ENCODE data around the gene VAPB. TPM values are rescaled to one million over a fixed set of nuclear protein-coding genes. Genes with fewer than 3 reads are reported as not detected.
A peak's percentile ranks its signal among the peaks of the same experiment; 100 is the strongest.

VAPB gene
- polyA plus RNA-seq, 1 donor = 54.6 TPM

DNA sequence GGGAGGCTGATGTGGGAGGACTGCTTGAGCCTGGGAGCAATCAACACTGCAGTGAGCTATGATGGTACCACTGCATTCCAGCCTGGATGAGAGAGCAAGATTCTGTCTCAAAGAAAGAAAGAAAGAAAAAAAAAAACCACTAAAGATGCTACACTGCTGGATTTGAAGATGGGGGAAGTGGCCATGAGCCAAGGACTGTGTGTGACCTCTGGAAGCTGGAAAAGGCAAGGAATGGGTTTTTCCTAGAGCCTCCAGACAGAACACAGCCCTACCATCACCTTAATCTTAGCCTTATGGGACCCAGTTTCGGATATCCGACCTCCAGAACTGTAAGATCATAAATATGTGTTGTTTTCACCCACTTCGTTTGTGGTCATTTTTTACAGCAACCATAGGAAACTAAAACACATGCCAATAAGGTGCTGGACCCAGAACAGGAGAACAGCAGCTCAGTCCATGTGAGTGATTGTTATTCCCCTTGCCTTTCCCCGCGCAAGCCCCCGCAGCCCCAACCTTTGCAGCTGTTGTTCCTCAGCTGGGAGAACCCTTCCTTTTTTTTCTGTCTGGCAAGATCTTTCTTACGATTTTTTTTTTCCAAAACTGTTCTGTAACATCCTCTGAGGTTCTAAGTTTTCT lies 11.1 kb upstream of the VAPB start:
- DNase-seq (ENCODE audit: low read depth) = peak; percentile 57

DNA sequence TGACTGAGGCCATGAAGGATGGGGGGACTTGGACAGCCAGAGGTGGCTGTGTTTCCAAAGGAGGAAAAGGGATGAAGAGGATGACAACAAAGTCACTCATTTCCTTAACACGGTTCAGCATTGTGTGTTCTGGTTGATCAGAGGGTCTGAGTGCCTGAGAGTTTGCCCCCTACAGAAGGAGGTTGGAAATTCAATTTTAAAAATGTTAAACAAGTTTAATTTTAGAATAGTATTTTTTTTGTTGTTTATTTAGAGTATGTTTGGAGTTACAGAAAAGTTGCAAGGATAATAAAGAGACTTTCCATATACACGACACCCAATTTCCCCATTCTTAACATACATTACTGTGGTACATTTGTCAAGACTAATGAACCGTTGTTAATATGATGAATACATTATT lies 10.3 kb upstream of the VAPB start:
- DNase-seq (ENCODE audit: low read depth) = no peak

DNA sequence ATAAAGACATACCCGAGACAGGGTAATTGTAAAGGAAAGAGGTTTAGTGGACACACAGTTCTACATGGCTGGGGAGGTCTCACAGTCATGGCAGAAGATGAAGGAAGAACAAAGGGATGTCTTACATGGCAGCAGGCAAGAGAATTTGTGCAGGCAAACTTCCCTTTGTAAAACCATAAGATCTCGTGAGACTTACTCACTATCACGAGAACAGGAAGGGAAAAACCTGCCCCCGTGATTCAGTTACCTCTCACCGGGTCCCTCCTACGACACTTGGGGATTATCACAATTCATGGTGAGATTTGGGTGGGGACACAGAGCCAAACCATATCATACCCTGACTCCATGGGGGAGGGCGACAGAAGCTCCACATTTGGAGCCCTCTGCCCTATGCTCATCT lies 7.4 kb upstream of the VAPB start:
- DNase-seq (ENCODE audit: low read depth) = no peak

DNA sequence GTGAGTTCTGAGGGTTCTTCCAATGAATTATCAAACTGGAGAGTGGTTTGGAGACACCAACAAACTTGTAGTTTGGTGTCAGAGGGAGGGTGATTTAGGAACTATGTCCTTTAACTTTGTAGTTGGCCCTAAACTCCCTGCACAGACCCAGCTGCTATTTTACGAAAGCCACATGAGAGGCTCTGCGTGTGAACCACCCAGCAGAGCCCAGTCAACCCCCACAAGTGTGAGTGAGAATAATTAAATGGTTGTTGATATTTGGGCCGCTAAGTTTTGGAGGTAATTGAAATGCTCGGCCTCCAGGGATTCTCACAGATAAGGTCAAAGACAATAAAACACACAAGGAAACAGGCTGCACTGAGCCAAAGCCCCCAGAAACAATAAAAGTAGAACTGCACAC lies 6.9 kb upstream of the VAPB start:
- no peak for DNase-seq (ENCODE audit: low read depth)

DNA sequence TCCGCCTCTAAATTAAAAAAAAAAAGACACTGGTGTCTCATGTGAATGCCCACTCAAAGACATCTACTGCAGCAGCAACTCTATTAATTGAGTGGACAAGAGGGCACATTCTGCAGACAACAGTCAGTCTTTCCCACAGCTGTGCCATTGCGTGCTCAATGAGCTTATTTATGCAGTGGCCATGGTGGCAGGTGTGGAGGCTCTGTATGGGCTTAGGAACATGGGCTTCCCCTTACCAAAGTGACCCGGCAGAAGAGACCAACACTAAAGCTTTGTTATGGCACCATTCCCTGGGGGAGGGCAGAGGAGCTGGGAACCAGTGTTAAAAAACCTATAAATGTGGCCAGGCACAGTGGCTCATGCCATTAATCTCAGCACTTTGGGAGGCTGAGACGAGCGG lies 4.2 kb upstream of the VAPB start:
- DNase-seq (ENCODE audit: low read depth) = no peak

DNA sequence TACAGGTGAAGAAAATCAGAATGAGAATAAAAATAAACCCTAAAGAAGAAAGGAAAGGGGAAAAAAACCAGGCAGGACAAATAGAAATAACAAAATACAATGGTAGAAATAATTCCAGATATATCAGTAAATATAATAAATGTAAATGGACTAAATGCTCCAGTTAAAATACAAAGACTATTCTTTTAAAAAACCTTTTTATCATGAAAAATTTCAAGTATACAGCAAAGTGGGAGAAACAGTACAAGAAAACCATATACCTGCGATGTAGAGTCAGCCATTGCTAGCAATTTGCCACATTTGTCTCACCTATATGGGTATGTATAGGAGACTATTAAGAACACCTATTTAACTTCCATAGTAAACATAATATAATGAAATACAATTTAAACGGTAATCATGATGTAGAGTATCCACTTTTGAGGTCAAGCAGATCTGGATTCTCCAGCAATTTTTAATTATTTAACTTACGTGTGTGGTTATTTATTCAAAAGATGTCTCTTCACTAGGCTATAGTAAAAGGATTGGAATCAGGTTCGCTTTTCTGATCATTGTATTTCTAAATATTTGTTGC lies 914 bp upstream of the VAPB start:
- DNase-seq (ENCODE audit: low read depth) = no peak

DNA sequence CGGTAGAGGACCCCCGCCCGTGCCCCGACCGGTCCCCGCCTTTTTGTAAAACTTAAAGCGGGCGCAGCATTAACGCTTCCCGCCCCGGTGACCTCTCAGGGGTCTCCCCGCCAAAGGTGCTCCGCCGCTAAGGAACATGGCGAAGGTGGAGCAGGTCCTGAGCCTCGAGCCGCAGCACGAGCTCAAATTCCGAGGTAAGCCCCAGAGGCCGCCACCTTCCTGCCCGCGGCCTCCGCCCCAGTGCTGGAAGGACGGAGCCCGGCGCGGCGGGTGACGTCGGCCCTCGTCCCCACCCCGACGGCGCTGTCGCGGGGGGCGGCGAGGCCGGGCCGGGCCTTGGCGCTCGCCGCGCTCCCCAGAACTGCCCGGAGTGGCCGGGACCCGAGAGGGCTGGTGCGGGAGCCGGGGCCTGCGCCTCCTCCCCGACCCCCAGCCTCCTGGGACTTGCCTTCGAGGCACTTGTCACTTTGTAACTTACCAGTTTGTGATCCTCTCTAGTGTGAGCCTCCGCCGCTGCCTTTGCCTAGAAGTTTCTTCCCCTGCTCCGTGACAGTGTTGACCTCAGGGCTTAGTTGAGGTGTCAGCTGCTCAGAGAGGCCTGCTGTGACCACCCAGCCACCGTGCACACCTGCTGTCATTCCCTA lies 417 bp downstream of the VAPB start:
- no peak for DNase-seq (ENCODE audit: low read depth)

DNA sequence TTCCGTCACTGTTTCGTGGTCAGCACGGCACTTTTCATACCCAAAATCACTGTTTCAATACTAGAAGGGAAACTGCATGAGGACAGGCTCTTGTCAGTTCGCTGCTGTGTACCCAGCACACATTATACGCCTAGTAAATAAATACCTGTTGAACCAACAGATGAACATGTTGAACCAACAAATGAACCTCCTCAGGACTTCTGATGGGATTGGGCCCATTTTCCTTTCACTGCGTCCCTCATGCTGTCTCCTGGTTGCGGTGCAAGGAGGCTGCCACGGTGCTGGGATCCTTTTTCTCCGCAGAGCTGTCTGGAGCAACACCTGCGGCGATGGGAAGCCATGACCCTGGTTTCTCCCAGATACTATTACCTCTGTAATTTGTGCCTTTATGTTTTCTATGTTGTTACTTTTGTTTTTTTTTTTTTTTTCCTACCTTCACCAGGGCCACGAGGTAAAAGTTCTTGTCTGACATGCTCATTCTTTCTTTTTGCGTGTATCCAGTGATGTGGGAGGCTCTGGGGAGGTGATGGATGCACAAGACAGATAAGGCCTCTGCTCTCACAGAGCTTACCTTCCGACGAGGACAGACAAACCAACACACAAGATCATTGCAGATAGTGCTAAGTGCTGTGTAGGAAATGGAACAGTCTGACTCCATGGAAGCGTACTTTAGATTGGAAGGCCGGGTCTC lies 1.1 kb downstream of the VAPB start:
- DNase-seq (ENCODE audit: low read depth) = no peak

DNA sequence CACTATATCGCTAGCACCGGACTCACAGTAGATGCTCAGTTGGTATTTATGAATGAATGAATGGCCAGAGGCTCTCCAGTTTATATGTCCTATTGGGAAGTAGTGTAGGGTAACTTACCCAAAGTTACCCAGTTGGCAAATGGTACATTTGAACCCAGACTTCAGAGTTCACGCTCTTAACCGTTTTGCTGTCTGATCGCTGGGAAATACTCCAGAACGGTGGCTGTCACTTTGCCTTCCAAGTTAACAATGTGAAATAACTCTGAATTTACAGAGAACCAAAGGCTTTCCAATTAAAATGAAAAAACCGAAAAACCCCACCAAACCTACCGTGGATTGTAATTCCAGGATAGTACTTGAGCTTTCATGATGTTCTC lies 1.6 kb downstream of the VAPB start:
- no peak for DNase-seq (ENCODE audit: low read depth)

DNA sequence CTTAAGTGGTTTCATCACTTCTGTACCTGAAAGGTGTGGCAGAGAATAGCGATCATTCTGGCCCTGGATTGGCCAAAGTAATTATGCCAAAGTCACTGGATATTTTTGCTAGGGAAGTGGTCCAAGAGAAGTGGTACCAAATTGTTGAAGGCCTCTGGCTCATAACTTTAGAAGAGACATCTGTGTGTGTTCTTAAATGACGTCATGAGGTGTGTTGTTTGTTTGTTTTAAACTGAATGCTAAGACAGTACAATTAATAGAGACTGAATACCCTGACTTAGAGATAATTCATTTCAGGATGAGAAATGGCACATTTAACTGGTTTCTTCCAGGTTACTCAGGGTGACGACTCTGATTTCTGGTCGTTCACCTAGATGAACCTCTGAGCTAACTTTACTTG lies 3.3 kb downstream of the VAPB start:
- DNase-seq (ENCODE audit: low read depth) = no peak

DNA sequence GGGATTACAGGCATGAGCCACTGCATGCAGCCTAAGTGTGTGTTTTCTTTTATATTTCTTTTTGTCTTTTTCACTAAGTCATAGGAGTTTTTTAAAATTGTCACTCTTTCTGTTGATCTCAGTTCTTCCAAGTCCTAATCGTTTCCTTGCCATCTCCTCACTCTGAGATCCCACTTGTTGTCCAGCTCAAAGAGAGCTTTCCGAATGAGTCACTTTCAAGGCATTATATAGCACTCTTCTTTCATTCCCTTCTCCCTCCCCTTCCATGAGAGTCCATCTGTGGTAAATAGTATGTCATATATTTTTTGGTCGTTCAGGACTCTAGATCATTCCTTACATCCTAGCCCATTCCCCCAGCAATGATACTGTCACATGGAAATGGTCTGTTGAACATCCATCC lies 4.3 kb downstream of the VAPB start:
- no peak for DNase-seq (ENCODE audit: low read depth)

DNA sequence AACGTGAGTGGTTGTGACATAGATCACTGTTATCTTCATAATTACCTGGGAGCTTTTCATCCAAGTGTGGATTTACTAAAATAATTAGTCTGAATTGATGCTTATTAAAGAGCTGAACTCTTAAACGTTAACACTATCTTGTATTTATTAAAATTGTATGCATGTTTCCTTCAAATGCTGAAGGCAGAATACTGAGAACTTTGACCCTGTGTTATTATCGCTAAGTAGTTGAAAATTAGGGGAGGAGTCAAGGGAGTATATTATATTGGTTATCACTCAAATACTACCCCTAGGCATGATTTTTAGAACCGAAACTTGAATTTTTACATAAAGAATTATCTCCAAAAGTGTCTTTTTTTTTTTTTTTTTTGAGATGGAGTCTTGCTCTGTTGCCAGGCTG lies 5.8 kb downstream of the VAPB start:
- DNase-seq (ENCODE audit: low read depth) = no peak

DNA sequence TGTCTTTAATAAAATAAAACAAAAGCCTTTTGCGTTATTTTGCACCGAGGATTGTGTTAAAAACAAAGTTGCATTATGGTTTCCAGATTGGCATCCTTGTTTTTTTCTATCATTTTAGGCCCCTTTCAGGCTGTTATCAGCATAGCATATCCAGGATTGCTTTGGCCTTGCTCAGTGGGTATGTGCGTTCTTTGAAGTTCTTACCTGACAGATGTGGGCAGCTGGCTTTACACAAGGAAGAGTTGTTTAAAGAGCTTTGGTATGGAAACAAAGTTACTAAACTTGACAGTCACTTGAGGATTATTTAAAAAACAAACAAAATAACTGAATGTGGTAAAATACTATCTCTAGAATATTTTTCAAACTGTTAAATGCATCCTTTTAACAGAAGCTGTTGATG lies 6.6 kb downstream of the VAPB start:
- no peak for DNase-seq (ENCODE audit: low read depth)

DNA sequence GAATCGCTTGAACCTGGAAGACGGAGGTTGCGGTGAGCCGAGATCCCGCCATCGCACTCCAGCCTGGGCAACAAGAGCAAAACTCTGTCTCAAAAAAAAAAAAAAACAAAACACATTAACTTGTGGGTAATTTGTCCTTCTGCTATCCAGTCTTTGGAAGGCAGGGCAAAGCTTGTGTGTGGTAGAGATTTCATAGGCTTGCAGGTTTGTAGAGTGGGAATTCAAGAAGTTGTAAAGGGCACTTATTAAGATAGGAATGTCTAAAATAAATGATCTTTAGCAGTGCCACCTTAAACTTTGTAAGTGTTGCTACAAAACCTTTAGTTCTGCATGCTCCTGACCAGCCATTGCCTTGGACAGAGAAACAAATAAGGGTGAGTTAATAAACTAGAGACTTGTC lies 8.4 kb downstream of the VAPB start:
- DNase-seq (ENCODE audit: low read depth) = no peak

DNA sequence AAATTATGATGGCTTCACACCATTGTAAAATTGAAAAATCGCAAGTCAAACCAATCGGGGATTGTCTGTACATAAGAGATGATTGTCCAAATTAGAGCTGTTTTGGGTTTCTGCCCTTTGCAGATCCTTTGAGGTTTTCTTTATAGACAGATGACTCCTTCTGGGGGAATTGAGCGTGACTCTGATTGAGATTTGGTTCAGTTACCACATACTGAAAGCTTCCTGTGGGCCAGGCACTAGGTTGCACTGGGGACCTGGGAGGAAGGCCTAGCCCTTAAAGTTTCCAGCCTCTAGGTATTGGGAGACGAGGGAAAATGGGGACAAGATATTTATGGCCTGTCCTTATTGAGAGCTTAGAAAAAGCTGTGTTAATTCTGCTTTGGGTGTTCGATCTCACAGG lies 9.2 kb downstream of the VAPB start:
- DNase-seq (ENCODE audit: low read depth) = no peak

DNA sequence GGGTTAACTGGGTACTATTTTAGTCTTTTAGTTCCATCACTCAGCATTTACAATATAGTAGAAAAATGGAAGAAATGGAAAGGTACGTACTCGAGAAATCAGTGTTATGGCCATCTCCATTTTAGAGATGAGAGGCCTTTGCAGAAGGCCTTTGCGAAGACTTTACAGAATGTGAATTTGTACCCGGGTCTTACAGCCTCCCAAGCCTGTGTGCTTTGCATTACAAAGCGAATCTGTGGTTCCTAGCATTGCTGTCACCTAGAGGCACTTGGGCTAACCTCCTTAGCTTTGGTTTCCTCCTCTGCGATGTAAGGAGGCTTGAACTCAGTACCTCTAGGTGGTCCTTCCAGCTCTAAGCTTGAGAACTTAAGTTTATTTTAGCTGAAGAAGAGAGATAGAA lies 10.9 kb downstream of the VAPB start:
- DNase-seq (ENCODE audit: low read depth) = no peak

DNA sequence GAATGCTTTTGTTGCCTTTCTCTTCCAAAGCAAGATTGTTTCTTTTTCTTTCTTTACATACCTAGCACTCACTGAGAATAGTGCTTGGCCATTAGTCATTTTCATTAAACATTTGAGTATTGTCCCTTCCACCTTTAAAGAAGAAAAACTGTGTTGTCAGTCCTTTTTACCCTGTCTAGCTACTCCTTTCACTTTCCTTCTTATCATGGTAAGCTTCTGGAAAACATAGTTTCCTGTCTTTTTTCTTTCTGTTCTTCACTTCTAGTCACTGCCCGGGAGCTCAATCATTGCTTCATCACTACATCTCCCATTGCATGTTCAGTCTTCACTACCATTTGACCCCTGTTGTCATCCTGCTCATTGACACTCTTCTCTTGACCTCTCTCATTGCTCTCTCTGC lies 12.1 kb downstream of the VAPB start:
- DNase-seq (ENCODE audit: low read depth) = no peak

DNA sequence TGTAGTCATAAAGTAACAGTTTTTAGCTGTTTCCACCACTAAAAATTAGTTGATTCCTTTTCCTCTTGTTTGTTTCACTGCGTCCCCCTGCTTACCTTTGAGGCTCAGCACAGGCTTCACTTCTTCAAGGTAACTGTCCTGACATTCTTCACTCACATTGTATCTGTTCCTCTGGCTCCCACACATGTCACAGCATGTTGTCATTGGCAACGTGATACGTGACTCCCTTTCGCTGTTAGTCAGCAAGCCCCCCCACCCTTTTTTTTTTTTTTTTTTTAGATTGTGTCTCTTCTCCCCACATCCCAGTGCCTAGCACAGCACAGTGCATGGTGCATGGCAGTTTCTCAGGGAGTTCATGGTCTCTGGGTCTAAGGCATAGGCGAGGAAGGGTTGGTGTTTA lies 13.3 kb downstream of the VAPB start:
- DNase-seq (ENCODE audit: low read depth) = no peak

DNA sequence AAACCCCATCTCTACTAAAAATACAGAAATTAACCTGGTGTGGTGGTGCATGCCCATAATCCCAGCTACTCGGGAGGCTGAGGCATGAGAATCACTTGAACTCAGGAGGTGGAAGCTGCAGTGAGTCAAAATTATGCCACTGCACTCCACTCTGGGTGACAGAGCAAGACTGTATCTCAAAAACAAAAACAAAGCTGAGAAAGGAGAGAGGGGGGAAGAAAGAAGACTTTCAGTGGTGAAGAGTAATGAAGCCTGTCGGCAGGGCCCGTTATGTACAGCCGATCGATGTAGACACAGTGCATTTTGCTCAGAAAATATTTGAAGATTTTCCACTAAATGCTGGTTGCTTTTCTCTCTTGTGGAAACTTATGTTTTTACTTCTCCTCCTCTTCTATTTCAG lies 13.8 kb downstream of the VAPB start:
- DNase-seq (ENCODE audit: low read depth) = no peak

DNA sequence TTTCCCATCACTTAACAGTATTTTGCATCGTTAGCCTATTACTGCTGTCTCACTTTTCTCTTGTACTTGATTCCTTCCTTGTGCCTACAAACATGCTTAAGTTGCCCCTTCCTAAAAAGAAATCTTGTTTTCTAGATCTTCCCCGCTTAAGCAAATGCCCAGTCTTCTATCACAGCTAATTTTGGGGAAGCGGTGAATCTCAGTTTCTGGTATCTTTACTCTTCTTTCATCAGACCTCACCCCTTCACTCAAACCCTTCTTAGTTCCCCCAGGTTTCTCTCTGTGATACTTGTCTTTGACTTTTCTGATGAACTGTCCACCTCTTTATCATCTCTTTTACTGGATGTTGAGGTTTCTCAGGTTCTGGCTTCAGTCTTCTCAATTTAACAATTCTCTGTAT lies 14.2 kb downstream of the VAPB start:
- no peak for DNase-seq (ENCODE audit: low read depth)

DNA sequence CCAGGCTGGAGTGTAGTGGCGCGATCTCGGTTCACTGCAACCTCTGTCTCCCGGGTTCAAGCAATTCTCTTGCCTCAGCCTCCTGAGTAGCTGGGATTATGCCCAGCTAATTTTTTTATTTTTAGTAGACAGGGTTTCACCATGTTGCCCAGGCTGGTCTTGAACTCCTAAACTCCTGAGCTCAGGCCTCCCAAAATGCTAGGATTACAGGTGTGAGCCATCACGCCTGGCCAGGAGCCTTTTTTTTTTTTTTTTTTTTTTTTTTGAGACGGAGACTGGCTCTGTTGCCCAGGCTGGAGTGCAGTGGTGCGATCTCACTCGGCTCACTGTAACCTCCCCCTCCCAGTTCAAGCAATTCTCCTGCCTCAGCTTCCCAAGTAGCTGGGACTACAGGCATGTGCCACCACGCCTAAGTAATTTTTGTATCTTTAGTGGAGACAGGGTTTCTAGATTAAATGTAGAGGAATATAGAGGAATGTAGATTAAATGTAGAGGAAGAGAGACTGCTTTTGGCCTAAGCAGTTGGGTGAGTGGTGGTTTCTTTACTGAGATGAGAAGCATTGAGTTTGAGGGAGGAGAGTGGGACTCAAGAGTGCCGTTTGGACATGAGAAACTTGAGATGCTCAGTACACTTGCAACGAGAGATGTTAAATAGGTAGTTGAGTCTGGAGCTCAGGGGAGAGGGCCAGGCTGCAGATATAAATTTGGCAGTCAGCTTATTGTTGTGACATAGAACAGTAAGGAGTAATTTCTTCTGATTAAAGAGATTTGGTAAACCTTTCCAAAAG lies 16.7 kb downstream of the VAPB start:
- no peak for DNase-seq (ENCODE audit: low read depth)

DNA sequence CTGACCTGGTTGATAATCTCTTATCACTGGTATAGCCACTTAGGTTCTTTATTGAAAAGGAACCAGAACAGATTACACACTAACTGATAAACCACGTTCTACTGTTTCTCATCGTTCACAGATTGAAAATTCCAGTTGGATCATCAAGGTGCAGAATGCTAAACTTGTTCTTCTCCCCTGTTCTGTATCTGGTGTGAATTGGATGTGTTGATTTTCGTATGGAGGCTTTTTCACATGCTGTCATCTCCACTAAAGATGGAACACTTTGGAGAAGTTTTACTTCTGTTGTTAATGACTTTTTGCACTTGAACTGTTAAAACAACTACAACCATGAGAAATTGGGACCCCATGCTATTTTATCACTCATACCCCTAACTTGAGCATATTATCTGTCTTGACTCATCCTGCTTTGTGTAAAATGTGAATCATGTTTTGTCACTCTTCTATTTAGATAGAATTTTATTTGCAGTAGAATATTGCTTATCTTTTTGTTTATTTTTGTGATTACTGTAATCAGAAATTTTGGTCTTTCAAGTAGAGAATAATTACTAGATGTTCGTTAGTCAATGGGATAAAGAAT lies 17.5 kb downstream of the VAPB start:
- no peak for DNase-seq (ENCODE audit: low read depth)
